ENCODE results near the gene GP2.

Gene GP2

DNA sequence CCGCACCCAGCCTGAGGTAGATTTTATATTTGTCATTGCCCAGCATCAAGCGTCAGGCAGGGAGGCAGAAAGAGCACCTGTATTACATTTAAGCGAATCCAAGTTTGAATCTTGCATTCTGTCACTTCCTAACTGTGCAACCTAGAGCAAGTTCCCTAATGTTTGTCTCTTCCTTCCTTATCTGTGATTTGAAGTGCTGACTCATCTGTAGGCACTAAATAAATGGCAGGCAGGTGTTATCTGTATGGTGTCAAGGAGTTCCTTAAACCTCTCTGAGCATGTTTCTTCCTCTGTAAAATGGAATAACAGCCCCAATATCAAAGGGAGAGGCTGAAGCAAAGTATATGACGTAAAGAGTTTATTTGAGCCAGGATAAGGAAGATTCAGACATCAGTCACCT is 24.3 kb downstream of the GP2 start:
- DNase-seq = no peak

DNA sequence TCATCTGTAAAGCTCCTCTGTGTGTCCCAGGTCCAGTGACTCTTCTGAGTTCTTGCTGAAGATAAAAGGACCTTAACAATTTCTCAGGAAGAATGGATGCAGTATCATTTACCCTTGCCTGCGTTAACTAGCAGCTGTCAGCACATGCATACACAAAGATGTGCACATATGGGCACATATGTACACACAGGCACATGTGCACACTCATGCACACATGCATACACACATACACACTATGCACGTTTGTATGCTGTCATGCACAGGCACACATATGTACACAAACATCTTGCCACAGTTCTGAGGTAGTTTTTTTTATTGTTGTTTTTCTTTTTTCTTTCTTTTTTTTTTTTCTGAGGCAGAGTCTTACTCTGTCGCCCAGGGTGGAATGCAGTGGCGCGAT is 24.9 kb downstream of the GP2 start:
- DNase-seq = no peak

DNA sequence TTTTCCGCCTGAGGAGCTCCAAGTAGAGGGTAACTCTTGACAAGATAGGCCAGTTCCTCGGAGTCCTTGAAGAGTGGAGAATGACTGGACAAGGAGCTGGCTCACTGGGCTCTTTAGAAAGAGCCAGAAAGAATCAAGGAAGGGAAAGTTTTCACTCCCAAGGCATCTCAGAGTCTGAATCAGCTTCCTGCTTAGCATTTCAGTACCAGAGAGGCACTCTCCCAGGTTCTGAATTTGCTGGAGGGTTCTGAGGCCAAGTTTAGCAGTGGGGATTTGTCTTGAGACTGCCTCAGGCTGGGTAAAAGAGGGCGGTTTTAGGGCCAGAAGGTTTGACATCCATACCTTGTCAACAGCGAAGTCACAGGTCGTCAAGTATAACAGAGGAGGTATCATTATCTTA is 25.5 kb downstream of the GP2 start:
- no peak for DNase-seq

DNA sequence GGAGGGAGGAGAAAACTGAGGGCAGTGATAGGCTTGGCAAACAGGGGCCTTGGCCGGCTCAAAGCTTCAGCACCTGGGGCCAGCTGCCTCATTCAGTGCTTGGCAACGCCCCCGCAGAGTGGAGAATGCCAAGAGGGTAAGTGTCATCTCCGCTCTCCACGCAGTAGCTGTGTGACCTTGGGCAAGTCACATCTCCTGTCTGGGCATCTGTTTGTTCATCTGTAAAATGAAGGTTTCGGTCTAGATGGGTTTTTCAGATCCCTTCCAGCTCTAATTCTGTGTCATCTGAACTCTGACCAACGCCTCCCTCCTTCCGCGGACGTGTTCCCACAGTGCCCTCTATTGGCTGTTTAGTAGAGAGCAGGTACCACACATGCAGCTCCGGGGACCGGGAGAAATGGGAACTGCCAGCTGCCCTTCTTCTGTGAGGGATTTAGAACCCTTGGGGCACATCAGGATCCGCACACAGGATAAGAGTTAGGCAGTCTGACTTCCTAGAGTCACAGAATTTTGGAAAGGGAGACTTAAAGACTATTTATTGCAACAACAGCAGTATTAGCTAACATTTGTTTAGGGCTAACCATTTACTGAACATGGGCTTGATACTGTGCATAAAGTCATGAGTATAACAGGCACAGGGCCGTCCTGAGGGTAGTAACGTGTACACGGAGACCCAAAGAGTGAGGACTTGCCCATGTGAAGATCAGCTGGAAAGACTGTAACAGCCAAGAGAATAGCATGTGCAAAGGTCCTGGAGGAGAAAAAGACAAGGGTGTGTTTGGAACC is 26.8 kb downstream of the GP2 start:
- peak; percentile 28 for DNase-seq

GRCh38 chr16:20298452-20298851 is 28.9 kb downstream of the GP2 start:
- no peak for DNase-seq

- no peak for DNase-seq
These were observed 35.8 kb downstream of the GP2 start for GRCh38 chr16:20291208-20292206.

DNA sequence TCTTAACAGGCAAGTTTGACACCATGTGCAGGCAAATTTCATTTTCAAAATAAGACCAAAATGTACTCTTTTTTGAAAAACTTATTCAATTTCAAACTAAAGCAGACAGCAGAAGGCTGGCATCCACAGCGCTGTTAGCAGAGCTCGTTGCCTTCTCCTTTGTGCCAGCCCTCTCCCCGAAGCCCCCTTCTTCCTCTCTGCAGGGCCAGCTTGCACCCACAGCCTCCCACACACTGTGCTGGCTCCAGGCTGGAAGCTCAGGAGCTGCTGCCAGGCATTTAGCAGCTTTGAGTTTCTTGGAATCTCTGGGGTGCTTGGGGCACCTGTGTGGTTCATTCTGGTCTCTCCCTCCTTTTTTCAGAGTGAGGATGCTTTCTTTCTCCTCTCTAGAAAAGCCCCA is 37.7 kb downstream of the GP2 start:
- no peak for DNase-seq

- DNase-seq = no peak
These were observed 41.3 kb downstream of the GP2 start for GRCh38 chr16:20285993-20286499.

GRCh38 chr16:20280259-20280658 is 47.1 kb downstream of the GP2 start:
- no peak for DNase-seq

GRCh38 chr16:20271893-20272292 is 55.4 kb downstream of the GP2 start:
- no peak for DNase-seq

GRCh38 chr16:20268409-20268808 is 58.9 kb downstream of the GP2 start:
- no peak for DNase-seq

- no peak for DNase-seq
These were observed 62.3 kb downstream of the GP2 start for GRCh38 chr16:20265019-20265418.

GRCh38 chr16:20263138-20263855 is 64.0 kb downstream of the GP2 start:
- no peak for DNase-seq

DNA sequence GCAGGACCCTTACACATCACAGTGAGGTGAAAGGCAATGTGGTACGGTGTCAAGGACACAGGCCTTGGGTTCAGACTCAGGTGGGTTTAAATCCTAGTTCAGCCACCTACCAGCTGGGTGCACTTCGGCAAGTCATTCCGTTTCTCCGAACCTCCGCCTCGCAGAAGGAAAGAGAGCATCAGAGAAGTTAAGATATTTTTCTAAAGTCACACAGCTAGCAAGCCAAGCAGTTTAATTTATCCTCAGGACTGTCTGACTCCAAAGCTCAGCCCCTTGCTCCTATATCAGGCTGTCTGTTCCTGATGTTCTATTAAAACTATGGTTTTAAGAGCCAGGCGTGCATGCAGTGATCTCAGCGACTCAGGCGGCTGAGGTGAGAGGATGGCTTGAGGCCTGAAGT is 65.1 kb downstream of the GP2 start:
- DNase-seq = no peak

- DNase-seq = no peak
These were observed 66.9 kb downstream of the GP2 start for GRCh38 chr16:20260215-20261009.
